ENCODE results near the gene ISCA1.

- TF ChIP-seq EZH2 (IDR thresholded peaks at IDR 0.05; ENCODE audit: borderline replicate concordance, low read depth, low read length, poor library complexity, severe bottlenecking) = no peak
- TF ChIP-seq CTCF (conservative IDR thresholded peaks at IDR 0.05; ENCODE audit: low read depth, low read length) = no peak
Observed at GRCh38 chr9:86285261-86285660, 2.9 kb upstream of the ISCA1 start.
